CD4-positive, alpha-beta T cell treated with Interleukin-15 for 4 hours (primary cell): ENCODE results near the gene FBXO42.
"Not testable (repeated sequence)": the region's sequence is repeated elsewhere in the genome, so short reads cannot be mapped to it uniquely, and the experiment has no call there.

ENCODE experiments used
- DNase-seq: peaks from one replicate; pipeline ENCODE4 v3.0.0-alpha.2; 2020; ENCODE audit warnings: low spot score

The FBXO42 gene

GRCh38 chr1:16372535-16373285 is 20.4 kb upstream of the FBXO42 start:
- DNase-seq = no peak

- peak; percentile 70 for DNase-seq
These were observed 19.4 kb upstream of the FBXO42 start for GRCh38 chr1:16371725-16372124.

- no peak for DNase-seq
These were observed 17.5 kb upstream of the FBXO42 start for GRCh38 chr1:16369821-16370220.

GRCh38 chr1:16367968-16368890 is 15.9 kb upstream of the FBXO42 start:
- DNase-seq = no peak

- peak; percentile 83 for DNase-seq
These were observed 15.1 kb upstream of the FBXO42 start for GRCh38 chr1:16367258-16367967.

- peak; percentile 99 for DNase-seq
These were observed 14.5 kb upstream of the FBXO42 start, which contains the start of gene SZRD1 for GRCh38 chr1:16366722-16367257. Gene SZRD1 (plus strand): TSS chr1:16367242. CDS start chr1:16367258, 16 bp downstream.

GRCh38 chr1:16365146-16365498 is 12.8 kb upstream of the FBXO42 start:
- not testable (repeated sequence) for DNase-seq

GRCh38 chr1:16356867-16357266 is 4.6 kb upstream of the FBXO42 start:
- no peak for DNase-seq

- no peak for DNase-seq
These were observed 2.3 kb upstream of the FBXO42 start for GRCh38 chr1:16354619-16355018.

GRCh38 chr1:16352842-16353535 is 709 bp upstream of the FBXO42 start:
- DNase-seq = no peak

- no peak for DNase-seq
These were observed 755 bp downstream of the FBXO42 start for GRCh38 chr1:16351456-16351993.

GRCh38 chr1:16349847-16350406 is 2.4 kb downstream of the FBXO42 start:
- DNase-seq = no peak

GRCh38 chr1:16348414-16349182 is 3.7 kb downstream of the FBXO42 start:
- DNase-seq = no peak

- DNase-seq = not testable (repeated sequence)
These were observed 9.0 kb downstream of the FBXO42 start for GRCh38 chr1:16343276-16343675.

GRCh38 chr1:16342331-16343062 is 9.8 kb downstream of the FBXO42 start:
- no peak for DNase-seq

- DNase-seq = no peak
These were observed 11.6 kb downstream of the FBXO42 start for GRCh38 chr1:16340673-16341072.

- no peak for DNase-seq
These were observed 13.3 kb downstream of the FBXO42 start for GRCh38 chr1:16338961-16339360.

GRCh38 chr1:16334655-16335340 is 17.5 kb downstream of the FBXO42 start:
- no peak for DNase-seq
